Measurements from ENCODE around the gene ZG16.
A peak's percentile ranks its signal among the peaks of the same experiment; 100 is the strongest.

GRCh38 chr16:29784901-29785500 is 6.9 kb downstream of the ZG16 start:
- TF ChIP-seq CTCF (IDR thresholded peaks at IDR 0.05) (peak; percentile 69), KAT7 (CRISPR knock-in tag; IDR thresholded peaks at IDR 0.05; ENCODE audit: borderline replicate concordance) (no peak), MAX (CRISPR knock-in tag; IDR thresholded peaks at IDR 0.05) (peak; percentile 87), NR3C1 (CRISPR knock-in tag; conservative IDR thresholded peaks at IDR 0.05; ENCODE audit: low read depth) (no peak), ELF4 (CRISPR knock-in tag; IDR thresholded peaks at IDR 0.05; ENCODE audit: low read depth) (no peak)

Measured in WTC11 (cell line).